ENCODE measurements around the gene ANKDD1B.

DNA sequence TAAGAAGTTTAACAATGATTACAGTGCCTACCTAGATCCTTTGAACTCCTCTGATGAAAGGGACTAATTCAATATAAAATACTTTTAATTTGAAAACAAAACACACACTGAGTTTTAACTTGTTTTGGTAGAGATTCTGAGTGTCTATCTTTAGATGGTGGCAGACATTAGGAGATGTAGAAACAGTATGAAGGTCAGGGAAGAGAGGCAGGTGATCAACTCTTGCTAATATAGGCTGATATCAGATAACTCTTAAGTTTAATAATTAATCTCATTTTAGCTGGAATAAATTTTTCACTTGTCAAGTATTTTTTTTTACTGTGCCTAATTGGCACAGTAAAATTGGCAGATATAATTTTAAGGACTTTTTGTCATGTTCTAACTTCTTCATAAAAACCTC is 75.2 kb downstream of the ANKDD1B start:
- no peak for TF ChIP-seq EZH2 (IDR thresholded peaks at IDR 0.05; ENCODE audit: insufficient read depth, poor library complexity, severe bottlenecking)
- no peak for TF ChIP-seq EZH2phosphoT487 (IDR thresholded peaks at IDR 0.05; ENCODE audit: insufficient read depth, low read depth)

Measured in GM23248 (cell line).